HEK293T (cell line): Measurements from ENCODE around the gene ROPN1B.
"Not testable (repeated sequence)": the region's sequence is repeated elsewhere in the genome, so short reads cannot be mapped to it uniquely, and the experiment has no call there.

ENCODE experiments used
- FOXM1 ChIP-seq: fragments of 450-650 bp; IDR thresholded peaks from 2 replicates; pipeline ENCODE4 v1.6.1; 2017; ENCODE audit warnings: mild to moderate bottlenecking, borderline replicate concordance
- LEF1 ChIP-seq: fragments of 450-650 bp; IDR thresholded peaks from 2 replicates; pipeline ENCODE4 v1.6.1; 2017; ENCODE audit warnings: mild to moderate bottlenecking, borderline replicate concordance
- NFRKB ChIP-seq: fragments of 450-650 bp; IDR thresholded peaks from 2 replicates; pipeline ENCODE4 v1.6.1; 2016; ENCODE audit warnings: mild to moderate bottlenecking, moderate library complexity
- SP1 ChIP-seq: fragments of 450-650 bp; IDR thresholded peaks from 2 replicates; pipeline ENCODE4 v1.6.1; 2017

GRCh38 chr3:125996751-125997150, 27.8 kb downstream of the ROPN1B start:
- not testable (repeated sequence) for TF ChIP-seq FOXM1, LEF1, NFRKB, SP1
